ENCODE measurements around the gene YJU2. TPM values are rescaled to one million over a fixed set of nuclear protein-coding genes. Genes with fewer than 3 reads are reported as not detected.

The YJU2 gene
- total RNA-seq, 4 donors from 2014 or later = 19.4 to 33.9 (median 24.0) TPM

- no peaks in the 10 kb centered on the region for H3K27me3 ChIP-seq
- WGBS, 2 donors = 92% methylated on average over 26 to 28 of the region's 28 CpGs
These were observed 11.3 kb downstream of the YJU2 start for GRCh38 chr19:4258181-4258580.

GRCh38 chr19:4260613-4261191 is 13.8 kb downstream of the YJU2 start:
- H3K36me3 ChIP-seq = peaks cover 2 to 98% (median 40%) of the 10 kb centered on the region in 3 donors
- peaks cover 0 to 7% (median 0%) of the 10 kb centered on the region in 4 donors for H3K9me3 ChIP-seq
- TF ChIP-seq EP300 (IDR thresholded peaks at IDR 0.05) = no peak
- no peak for TF ChIP-seq CTCF (IDR thresholded peaks at IDR 0.05)
- TF ChIP-seq POLR2A (IDR thresholded peaks at IDR 0.05) = no peak
- no peak overlapping the region for H3K4me3 ChIP-seq
- WGBS, 2 donors = 85 to 95% methylated on average over 9 to 11 of the region's 11 CpGs
- H3K27ac ChIP-seq = no peak overlapping the region
- DNase-seq (ENCODE audit: low spot score in 2 of 2) = no peak
- no peaks in the 10 kb centered on the region for H3K27me3 ChIP-seq
- H3K4me1 ChIP-seq = peaks cover 0 to 7% (median 0%) of the 10 kb centered on the region in 4 donors

More at GRCh38 chr19:4258181-4258580, 11.3 kb downstream of the YJU2 start:
- TF ChIP-seq POLR2A (IDR thresholded peaks at IDR 0.05) (no peak), CTCF (IDR thresholded peaks at IDR 0.05) (no peak), EP300 (IDR thresholded peaks at IDR 0.05) (no peak)
- H3K4me3 ChIP-seq = no peak overlapping the region
- peaks cover 2 to 100% (median 42%) of the 10 kb centered on the region in 3 donors for H3K36me3 ChIP-seq
- peaks cover 0 to 7% (median 0%) of the 10 kb centered on the region in 4 donors for H3K4me1 ChIP-seq
- peaks cover 0 to 7% (median 0%) of the 10 kb centered on the region in 4 donors for H3K9me3 ChIP-seq
- no peak overlapping the region for H3K27ac ChIP-seq
- no peak for DNase-seq (ENCODE audit: low spot score in 2 of 2)

DNA sequence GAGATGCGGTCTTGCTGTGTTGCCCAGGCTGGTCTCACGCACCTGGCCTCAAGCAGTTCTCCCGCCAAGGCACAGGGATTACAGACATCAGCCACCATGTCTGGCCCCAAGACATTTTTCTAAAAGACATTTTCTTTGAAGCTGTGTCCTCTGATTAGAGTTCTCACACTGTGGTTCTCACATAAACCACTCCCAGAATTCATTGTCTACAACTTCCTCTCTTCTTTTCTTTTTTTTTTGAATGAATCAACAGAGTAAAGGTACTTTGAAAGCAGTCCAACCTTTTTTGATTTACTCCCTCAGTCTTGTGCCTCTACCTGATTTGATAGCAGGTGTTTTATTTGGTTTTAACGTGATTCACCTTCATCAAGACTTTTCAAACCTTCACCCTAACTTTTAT is 17.9 kb downstream of the YJU2 start:
- H3K4me3 ChIP-seq = no peak overlapping the region
- no peak for DNase-seq (ENCODE audit: low spot score in 2 of 2)
- H3K9me3 ChIP-seq = no peaks in the 10 kb centered on the region
- 84 to 90% methylated on average over 4 of the region's 4 CpGs for WGBS, 2 donors
- peaks cover 2 to 98% (median 23%) of the 10 kb centered on the region in 3 donors for H3K36me3 ChIP-seq
- TF ChIP-seq POLR2A (IDR thresholded peaks at IDR 0.05) = no peak
- TF ChIP-seq CTCF (IDR thresholded peaks at IDR 0.05) = no peak
- no peak overlapping the region for H3K27ac ChIP-seq
- no peaks in the 10 kb centered on the region for H3K27me3 ChIP-seq
- peaks cover 0 to 10% (median 0%) of the 10 kb centered on the region in 4 donors for H3K4me1 ChIP-seq

- H3K27ac ChIP-seq = no peak overlapping the region
- no peak overlapping the region for H3K4me3 ChIP-seq
- no peaks in the 10 kb centered on the region for H3K27me3 ChIP-seq
- no peak for DNase-seq (ENCODE audit: low spot score in 2 of 2)
- H3K4me1 ChIP-seq = peaks cover 0 to 3% (median 0%) of the 10 kb centered on the region in 4 donors
- TF ChIP-seq EP300 (IDR thresholded peaks at IDR 0.05) (no peak), POLR2A (IDR thresholded peaks at IDR 0.05) (no peak), CTCF (IDR thresholded peaks at IDR 0.05) (no peak)
- peaks cover 2 to 98% (median 12%) of the 10 kb centered on the region in 3 donors for H3K36me3 ChIP-seq
- 84 to 85% methylated on average over 18 of the region's 18 CpGs for WGBS, 2 donors
- H3K9me3 ChIP-seq = no peaks in the 10 kb centered on the region
These were observed 19.5 kb downstream of the YJU2 start for GRCh38 chr19:4266253-4267000.

All from tibial nerve (tissue), 4 donors.